HG03342 (cell line): Measurements from ENCODE around the gene DNASE1L3.

Experiments
- ATAC-seq: cut with Tn5 transposase; IDR thresholded peaks from one replicate; pipeline ENCODE4 v1.9.1; 2021; ENCODE audit warnings: mild to moderate bottlenecking, moderate library complexity; ENCODE audit not compliant: unreplicated experiment

DNASE1L3 gene

DNA sequence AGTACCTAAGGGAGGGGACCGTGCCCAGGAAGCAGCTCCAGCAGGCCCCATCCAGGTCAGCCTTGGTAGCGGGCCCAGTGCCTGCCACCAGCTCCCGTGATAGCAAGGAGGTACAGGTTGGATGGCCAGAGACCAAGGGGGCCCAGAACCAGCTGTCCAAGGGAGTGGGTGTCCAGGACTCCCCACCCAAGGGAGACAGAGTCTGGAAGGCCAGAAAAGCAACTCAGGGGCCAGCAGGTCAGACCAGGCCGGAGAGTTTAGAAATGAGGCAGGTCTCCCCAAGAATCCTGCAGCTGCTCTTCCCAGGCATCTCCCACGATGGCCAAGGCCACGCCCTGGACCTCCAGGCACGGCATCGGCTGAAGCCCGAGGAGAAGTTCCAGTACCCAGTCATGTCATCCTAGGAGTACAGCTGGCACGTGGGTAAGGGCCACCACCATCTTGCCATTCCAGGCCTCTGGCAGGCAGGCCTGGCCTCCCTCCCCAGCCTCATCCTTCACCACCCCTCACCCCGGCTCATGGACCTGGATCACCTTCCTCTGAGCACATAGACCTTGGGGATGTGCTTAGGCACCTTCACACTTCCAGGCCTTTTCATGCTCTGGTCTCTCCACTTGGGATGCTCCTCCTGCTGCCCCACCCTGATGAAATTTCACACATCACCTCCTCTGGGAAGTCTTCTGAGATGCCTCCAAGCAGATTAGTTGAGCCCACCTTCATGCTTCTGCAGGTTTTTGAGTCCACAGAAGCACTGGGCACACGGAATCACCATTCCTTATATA is 30.5 kb downstream of the DNASE1L3 start:
- ATAC-seq, result no peak

DNA sequence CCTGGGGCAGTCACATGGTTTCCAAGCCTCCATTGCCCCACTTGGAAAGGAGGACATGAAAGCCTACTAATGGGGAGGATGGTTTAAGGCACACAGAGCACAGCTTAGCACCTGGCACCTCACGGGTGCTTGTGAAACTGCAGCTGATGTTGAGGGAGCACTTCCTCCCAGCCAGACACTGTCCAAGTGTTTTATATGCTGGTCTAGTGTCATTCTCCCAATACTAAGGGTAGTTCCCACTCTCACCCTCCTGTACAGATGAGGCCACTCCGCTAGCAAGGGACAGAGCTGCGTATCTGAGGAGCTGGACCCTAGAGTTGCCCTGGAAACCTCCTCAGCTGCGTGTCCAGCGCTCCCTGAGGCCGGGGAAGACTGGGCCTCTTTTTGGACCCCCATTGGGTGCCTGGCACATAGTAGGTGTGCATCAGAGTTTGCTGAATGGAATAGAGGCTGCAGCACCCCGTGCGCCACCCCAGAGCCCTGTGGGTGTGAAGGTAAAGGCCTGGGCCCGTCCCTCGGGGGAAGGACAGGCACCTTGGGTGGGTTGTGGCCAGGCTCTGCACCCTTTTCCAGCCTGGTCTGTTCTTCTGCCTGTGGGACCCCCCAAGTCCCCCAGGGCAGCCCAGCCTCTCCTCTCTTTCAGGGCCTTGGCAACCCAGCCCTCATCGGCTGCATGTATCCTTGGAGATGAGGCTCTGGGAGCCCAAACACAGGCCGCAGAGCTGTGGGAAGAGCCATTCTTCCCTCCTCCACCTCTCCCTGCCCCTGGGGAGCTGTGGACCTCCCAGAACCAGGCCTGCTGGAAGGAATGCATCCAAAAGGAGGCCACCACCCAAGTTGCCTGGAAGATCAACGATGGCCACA is 31.3 kb downstream of the DNASE1L3 start:
- no peak for ATAC-seq

DNA sequence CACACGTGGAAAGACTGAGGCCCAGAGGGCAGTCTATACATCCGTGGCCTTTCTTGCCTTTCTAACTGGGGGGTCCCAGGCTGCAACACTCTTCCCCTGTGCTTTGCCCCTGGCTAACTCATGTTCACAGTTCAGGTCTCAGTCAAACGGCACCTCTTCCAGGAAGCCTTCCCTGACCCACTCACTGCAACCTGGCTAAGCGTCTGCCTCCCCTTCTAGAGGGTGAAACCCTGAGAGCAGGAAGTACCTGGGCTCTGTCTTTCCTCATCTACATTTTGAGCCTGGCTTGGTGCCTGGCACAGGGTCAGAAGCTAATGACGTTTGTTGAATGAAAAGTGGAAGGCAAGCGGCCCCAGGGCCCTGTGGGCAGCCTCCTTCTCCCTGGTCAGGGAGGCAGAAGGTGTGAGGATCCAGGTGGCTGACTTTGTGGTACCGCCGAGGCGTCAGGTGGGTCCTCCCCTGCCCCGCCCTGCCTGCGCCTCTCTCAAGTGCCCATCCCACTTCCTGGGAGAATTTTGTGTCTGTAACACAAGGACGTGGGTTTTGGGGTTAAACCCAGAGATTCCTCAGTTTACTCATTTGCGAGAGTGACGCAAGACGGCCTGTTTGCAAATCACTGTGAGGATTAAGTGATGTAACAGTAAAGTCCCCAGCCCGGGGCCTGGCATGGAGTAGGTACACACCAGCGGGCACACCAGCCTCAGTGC is 32.1 kb downstream of the DNASE1L3 start:
- ATAC-seq, result no peak

DNA sequence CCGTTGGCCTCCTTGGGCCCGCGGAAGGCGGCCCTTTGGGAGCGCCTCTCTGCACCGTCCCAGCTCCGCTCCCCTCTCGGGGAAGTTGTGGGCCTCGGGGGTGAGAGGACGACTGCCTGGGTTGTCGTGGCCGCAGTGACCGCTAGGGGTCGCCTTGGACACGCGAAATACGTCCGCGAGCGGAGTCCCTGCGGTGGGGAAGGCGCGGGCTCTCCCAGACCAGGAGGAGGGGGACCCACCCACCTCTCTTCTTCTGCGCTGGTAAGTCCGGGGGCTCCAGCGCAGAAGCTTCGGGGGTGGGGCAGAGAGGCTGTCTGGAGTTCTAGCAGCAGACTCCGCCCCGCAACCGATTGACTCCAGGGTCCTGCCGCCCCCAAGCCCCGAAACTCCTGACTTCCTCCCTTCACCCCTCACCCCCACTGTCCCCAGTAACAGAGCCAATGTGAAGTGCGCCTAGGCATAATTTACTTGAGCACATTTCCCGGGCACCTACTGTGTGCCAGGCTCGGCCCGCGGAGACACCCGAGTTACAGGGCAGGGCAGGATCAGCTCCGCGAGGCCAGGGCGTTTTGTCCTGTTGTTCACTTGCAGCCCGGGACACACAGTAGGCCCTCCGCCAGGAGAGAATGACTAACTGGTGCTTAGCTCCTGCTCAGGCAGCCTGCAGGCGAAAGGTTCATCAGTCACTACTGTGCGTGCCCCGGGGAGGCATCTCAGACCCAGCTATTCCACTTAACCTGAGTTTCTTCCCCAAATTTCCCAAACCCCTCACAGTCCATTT is 32.8 kb downstream of the DNASE1L3 start:
- ATAC-seq, result peak; percentile 84

DNA sequence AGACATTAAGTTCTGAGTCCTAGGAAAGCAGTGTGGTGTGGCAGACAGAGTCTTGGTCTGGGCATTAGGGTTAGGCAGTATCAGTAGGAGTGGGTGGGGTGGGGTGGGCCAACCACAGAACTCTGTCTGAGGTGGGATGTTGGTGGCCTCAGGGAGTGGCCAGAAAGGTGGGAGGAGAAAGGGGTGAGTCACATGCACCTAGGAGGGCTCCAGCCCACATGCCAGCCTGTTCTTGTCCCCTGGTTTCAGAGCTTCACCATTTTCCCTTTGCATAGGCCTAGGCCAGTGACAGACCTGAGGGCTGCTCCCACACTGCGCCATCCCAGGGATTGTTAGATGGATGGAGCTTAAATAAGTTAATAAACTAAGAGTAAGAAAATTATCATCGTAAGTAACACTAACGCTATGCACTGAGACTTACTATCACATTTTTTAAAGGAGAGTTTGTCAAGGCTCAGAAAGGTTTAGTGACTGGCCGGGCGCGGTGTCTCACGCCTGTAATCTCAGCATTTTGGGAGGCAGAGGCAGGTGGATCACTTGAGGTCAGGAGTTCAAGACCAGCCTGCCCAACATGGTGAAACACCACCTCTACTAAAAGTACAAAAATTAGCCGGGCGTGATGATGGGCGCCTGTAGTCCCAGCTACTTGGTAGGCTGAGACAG is 33.8 kb downstream of the DNASE1L3 start:
- no peak for ATAC-seq

DNA sequence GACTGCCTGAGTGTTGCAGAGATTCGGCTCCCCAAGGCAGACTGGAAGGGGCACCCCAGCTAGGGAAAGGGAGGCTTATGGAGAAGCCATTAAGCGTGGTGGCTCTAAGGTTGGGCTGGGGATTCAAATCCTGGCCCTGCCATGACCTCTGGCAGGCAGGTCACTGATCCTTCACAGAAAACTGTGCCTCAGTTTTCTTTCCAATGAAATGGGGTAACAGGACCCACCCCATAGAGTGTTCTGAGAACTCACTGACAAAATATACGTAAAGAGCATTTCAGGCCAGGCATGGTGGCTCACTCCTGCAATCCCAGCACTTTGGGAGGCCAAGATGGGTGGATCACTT is 34.6 kb downstream of the DNASE1L3 start:
- no peak for ATAC-seq

DNA sequence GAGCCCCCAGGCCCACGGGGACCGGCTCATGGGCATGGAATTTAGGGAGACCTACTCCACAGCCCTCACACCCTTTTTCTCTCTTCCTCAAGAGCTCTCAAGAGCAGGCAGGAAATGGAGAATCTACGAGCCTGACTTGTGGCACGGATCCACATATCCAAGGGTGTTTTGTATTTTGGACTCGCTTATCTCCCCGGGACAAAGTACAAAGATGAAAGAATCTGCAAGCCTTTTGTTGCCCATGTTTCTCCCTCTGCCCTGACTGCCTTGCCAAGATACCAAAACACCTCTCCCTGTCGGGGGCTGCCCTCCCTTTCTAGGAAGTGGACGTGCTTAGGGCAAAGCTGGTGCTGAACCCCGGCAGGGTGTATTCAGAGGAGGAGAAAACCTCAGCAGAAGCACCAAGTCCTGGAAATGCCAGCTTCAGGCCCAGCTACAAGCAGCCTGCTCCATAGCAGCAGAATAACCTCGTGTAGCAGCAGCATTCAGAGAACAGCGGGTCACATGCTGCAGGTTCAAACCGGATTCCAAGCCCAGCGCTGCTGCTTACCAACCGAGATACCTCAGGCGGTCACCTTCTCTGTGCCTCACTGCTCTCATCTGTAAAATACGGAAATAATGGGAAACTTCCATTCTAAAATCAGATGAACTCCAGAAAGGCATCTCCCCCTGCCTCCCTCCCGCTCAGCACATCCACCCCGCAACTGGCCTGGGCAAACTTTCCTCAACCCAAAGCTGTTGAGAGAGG is 35.2 kb downstream of the DNASE1L3 start:
- no peak for ATAC-seq

DNA sequence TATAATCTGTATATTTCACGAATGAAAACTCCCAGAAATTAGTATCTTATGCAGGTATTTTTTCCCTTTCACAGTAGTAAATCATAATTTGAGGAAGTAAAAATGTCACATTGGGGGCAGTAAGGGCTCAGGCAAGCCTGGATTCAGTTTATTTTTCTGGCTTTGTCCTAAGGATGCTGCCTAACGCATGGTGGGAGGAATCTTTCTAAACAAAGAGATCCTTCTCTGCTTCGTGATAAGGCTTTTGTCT is 35.7 kb downstream of the DNASE1L3 start:
- ATAC-seq, result no peak

DNA sequence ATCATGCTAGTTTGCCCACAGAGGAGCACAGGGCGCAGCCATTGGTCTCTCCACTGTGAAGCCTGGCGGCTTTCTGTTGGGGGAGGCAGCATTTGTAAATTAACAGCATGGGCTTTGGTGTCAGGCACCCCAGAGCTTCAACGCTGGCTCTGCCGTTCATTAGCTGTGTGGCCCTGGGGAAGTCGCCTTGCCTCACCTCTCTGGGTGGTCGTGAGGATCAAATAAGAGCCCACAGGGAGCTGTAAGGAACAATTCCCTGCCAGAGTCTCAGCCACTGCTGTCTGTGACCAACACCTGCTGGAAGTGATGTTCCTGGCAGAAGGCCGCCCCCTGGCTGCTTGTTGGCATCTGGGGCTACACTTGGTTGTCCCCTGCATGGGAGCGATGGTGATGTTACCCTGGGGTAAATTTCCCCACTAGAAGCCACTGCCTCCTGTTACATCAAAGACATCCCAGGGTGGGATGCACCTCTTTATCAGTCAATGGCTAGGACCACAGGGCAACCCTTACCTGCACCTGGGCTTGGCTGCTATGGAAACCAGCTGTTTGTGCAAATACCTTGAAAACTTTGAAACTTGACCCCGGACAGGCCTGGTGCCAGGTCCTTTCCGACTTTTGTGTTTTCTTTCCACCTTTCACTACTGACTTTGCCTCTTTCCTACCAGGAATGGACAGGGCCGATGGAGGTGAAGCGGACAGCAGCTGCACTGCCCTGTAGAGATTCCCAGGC is 36.9 kb downstream of the DNASE1L3 start:
- ATAC-seq, result no peak

DNA sequence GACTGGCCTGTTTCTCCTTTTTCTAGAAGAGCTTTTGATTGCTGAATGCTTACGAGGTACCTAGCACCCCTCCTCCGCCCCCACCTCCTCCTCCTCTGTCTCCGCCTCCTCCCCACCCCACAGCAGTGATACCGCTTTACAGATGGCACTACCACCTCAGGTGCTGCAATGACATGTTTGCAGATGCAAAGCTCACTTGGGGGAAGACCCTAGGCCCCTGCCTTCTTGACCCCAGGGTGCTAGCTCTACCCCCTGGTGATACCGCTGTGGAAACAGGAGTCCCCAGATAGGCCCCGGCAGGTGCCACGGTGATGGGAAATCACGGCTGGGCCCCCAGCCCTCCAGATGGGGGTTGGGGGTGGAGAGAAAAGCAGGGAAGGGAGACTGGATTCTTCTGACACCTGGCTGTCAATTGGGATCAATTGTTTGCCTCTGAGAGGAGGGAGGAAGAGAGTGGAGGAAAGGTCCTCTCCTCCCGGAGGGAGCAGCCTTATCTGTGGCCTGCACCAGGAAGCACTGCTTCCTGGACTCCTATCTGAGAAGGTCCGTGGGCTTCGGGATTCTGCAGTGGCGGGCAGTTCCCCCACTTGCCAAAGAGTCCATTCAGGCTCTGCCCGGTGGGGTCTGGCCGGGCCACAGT is 37.6 kb downstream of the DNASE1L3 start:
- no peak for ATAC-seq

DNA sequence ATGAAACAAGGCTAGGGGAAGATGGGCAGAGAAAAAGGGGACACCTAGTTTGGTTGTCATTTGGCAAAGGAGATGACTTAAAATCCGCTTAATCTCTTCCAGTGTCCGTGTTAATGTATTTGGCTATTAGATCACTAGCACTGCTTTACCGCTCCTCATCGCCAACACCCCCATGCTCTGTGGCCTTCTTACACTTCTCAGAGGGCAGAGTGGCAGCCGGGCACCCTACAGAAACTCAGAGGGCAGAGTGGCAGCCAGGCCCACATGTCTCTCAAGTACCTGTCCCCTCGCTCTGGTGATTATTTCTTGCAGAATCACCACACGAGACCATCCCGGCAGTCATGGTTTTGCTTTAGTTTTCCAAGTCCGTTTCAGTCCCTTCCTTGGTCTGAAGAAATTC is 39.6 kb downstream of the DNASE1L3 start:
- no peak for ATAC-seq

DNA sequence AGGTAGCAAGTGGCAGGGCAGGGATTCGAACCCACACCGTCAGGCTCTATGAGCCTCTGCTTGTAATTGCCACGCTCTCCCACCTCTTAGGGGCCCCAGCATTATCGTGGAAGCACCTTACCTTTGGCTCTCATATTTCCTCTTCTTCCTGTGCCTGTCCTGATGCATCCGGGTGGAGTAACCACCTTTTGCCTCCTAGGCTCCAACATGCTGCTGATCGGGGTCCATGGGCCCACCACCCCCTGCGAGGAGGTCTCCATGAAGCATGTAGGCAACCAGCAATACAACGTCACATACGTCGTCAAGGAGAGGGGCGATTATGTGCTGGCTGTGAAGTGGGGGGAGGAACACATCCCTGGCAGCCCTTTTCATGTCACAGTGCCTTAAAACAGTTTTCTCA is 40.4 kb downstream of the DNASE1L3 start:
- ATAC-seq, result no peak

DNA sequence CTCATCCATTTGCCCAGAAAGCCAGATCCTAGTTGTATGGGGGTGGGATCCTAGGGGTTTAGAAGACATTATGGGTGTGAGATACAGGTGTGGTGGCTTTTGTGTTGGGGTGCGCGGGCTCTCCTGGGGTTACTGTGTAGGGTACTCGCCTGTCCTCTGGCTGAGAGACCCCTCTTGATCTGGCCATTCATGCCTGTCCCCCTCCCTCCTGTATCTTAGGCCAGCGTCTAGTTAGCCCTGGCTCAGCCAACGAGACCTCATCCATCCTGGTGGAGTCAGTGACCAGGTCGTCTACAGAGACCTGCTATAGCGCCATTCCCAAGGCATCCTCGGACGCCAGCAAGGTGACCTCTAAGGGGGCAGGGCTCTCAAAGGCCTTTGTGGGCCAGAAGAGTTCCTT is 41.4 kb downstream of the DNASE1L3 start:
- no peak for ATAC-seq

DNA sequence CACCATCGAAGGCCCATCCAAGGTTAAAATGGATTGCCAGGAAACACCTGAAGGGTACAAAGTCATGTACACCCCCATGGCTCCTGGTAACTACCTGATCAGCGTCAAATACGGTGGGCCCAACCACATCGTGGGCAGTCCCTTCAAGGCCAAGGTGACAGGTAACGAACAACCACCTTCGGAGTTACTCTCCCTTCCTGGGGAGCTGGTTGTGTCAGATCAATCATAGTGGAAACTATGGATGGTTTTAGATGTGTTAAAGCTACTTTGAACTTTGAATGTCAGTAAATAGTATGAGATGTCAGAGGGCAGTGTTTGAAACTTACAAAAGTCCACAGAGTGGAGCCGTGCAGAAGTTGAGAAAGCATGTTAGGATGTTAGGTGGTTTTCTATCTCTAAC is 42.3 kb downstream of the DNASE1L3 start:
- no peak for ATAC-seq

DNA sequence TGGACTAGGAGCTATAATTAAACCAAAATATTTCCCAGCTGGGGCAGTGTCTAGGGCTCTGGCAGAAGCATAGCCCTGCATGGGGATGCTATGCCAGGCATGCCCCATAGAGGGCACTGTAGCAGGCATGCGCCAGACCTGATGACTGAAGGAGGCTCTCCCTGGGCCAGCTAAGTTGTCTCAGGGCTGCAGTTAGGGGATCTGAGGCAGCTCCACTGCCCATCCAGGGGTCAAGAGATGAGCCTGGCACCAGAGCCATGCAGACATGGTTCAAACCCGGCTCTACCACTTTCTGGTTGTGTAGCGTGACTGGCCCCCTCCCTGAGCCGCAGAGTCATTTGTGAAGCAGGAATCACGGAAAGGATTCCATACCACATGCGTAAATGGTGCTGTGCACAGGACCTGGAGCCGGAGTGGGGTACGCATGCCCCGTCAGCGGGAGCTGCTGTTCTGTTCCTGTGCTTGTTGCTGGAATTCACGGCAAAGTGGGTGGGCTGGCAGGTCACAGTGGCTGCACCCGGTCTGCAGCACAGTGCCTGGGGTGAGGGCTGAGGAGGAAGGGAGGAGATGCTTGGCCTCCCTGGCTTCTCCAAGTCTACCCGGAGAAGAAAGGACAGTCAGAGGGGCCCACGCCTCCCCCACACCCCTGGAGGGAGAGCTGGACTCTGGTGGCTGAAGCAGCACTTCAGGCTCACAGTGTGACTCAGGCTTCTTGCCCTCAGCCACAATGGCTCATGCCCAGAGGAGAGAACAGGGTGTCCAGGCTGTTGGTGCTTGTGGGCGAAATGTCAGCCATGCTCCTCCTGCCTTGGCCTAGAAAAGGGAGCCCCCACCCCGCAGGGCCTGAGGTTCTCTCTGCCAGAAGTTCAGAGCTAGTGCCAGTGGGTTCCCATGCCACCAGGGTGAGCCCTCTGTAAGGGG is 43.1 kb downstream of the DNASE1L3 start:
- peak; percentile 56 for ATAC-seq

DNA sequence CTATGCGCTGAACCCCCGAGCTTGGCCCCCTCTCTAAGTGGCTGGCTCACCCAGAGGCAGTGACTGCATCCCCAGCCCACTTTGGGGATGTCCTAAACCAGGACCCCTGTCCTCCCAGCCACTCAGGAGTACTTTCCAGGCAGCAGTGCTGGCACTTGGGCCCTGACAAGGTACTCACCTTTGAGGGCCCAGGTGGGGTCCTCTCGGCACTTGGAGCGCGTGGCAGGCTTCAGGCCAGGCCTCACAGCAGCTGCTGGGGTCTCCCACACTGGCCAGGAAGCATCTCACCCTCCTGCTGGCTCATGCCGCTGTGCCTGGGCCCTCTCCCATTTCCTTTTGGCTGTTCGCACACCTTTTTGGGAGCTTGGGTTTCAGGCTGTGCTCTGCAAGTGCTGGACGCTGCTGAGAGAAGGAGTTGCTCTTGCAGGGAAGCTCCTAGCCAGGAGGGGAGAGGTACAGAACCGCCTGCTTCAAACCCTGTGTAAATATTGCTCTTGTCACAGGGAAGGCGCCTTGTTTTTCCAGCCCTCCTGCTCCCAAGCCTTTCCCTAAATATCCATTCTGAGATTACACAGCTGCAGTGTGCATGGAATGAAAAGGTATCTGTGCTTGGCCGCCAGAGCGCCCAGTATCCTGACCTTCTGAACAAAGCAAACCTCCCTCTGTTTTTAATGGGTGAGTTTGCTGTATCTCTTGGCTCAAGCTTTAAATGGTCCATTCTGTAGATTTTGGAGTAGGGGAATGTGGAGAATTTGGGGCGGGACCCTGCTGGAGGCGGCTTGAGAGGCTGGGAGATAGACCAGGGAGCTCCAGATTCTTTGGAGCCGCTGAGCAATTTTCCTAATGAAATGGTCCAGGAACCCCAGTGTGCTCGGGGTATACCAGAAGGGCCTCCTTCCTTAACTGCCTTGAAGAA is 45.6 kb downstream of the DNASE1L3 start:
- ATAC-seq, result no peak
